ENCODE data around the gene DUSP22.

GRCh38 chr6:268394-268935 lies 23.8 kb upstream of the DUSP22 start:
- TF ChIP-seq CTCF (IDR thresholded peaks at IDR 0.05): no peak
- no peak for TF ChIP-seq POLR2AphosphoS5 (IDR thresholded peaks at IDR 0.05; ENCODE audit: low read depth, low read length)
- no peak for TF ChIP-seq REST (IDR thresholded peaks at IDR 0.05; ENCODE audit: insufficient read depth in 1 of 2, low read depth in 2 of 2, low read length in 1 of 2)
